ENCODE results near the gene RBPJ.

The RBPJ gene

GRCh38 chr4:26320538-26321372, at the start of gene RBPJ:
TSS of gene RBPJ (plus strand) at chr4:26321014. CDS start at chr4:26321029, 15 bp downstream.
- DNase-seq (ENCODE audit: low read depth) = peak; percentile 70

- DNase-seq (ENCODE audit: low read depth) = no peak
These were observed 49.1 kb upstream of the RBPJ start for GRCh38 chr4:26271703-26272102.

GRCh38 chr4:26272654-26273615, 47.9 kb upstream of the RBPJ start:
- no peak for DNase-seq (ENCODE audit: low read depth)

GRCh38 chr4:26273616-26273980, 47.2 kb upstream of the RBPJ start:
- no peak for DNase-seq (ENCODE audit: low read depth)

- no peak for DNase-seq (ENCODE audit: low read depth)
These were observed 45.5 kb upstream of the RBPJ start for GRCh38 chr4:26275281-26275680.

GRCh38 chr4:26279446-26279845, 41.4 kb upstream of the RBPJ start:
- no peak for DNase-seq (ENCODE audit: low read depth)

- DNase-seq (ENCODE audit: low read depth) = no peak
These were observed 38.9 kb upstream of the RBPJ start for GRCh38 chr4:26281881-26282280.

GRCh38 chr4:26284536-26284935, 36.3 kb upstream of the RBPJ start:
- DNase-seq (ENCODE audit: low read depth) = no peak

- no peak for DNase-seq (ENCODE audit: low read depth)
These were observed 35.5 kb upstream of the RBPJ start for GRCh38 chr4:26285272-26285671.

- no peak for DNase-seq (ENCODE audit: low read depth)
These were observed 33.1 kb upstream of the RBPJ start for GRCh38 chr4:26287756-26288155.

- no peak for DNase-seq (ENCODE audit: low read depth)
These were observed 32.4 kb upstream of the RBPJ start for GRCh38 chr4:26288355-26288909.

GRCh38 chr4:26289401-26289800, 31.4 kb upstream of the RBPJ start:
- no peak for DNase-seq (ENCODE audit: low read depth)

- DNase-seq (ENCODE audit: low read depth) = no peak
These were observed 30.5 kb upstream of the RBPJ start for GRCh38 chr4:26290321-26290720.

- no peak for DNase-seq (ENCODE audit: low read depth)
These were observed 25.9 kb upstream of the RBPJ start for GRCh38 chr4:26294904-26295303.

GRCh38 chr4:26296021-26296420, 24.8 kb upstream of the RBPJ start:
- no peak for DNase-seq (ENCODE audit: low read depth)

GRCh38 chr4:26296514-26296913, 24.3 kb upstream of the RBPJ start:
- DNase-seq (ENCODE audit: low read depth) = no peak

GRCh38 chr4:26297219-26297618, 23.6 kb upstream of the RBPJ start:
- DNase-seq (ENCODE audit: low read depth) = no peak

- DNase-seq (ENCODE audit: low read depth) = no peak
These were observed 22.4 kb upstream of the RBPJ start for GRCh38 chr4:26298198-26298947.

GRCh38 chr4:26299254-26299882, 21.4 kb upstream of the RBPJ start:
- no peak for DNase-seq (ENCODE audit: low read depth)

- DNase-seq (ENCODE audit: low read depth) = no peak
These were observed 20.2 kb upstream of the RBPJ start for GRCh38 chr4:26300314-26301307.
